IPS-20b (cell line): ENCODE measurements around the gene FBP2.

Experiments used
- H3K27ac ChIP-seq: one replicate; pipeline ENCODE4 v1.5.1; 2013; ENCODE audit warnings: low read length
- H3K27me3 ChIP-seq: 2 replicates; pipeline ENCODE4 v1.6.1; 2013; ENCODE audit warnings: mild to moderate bottlenecking, low read length, inconsistent platforms; ENCODE audit not compliant: insufficient read depth
- H3K36me3 ChIP-seq: 2 replicates; pipeline ENCODE4 v1.6.1; 2013; ENCODE audit warnings: low read depth, mild to moderate bottlenecking, inconsistent platforms, low read length, moderate library complexity; ENCODE audit not compliant: insufficient read depth
- H3K4me1 ChIP-seq: 2 replicates; pipeline ENCODE4 v1.6.1; 2013; ENCODE audit warnings: mild to moderate bottlenecking, control low read depth, inconsistent platforms, low read length, moderate library complexity; ENCODE audit not compliant: insufficient read depth
- H3K4me3 ChIP-seq: 2 replicates; pipeline ENCODE4 v1.5.1; 2013; ENCODE audit warnings: mild to moderate bottlenecking, low read length, inconsistent platforms
- H3K9ac ChIP-seq: 2 replicates; pipeline ENCODE4 v1.6.1; 2013; ENCODE audit warnings: low read depth, mild to moderate bottlenecking, inconsistent platforms, low read length, moderate library complexity
- H3K9me3 ChIP-seq: 2 replicates; pipeline ENCODE4 v1.6.1; 2013; ENCODE audit warnings: mild to moderate bottlenecking, low read depth, low read length, inconsistent platforms; ENCODE audit not compliant: insufficient read depth

The FBP2 gene

DNA sequence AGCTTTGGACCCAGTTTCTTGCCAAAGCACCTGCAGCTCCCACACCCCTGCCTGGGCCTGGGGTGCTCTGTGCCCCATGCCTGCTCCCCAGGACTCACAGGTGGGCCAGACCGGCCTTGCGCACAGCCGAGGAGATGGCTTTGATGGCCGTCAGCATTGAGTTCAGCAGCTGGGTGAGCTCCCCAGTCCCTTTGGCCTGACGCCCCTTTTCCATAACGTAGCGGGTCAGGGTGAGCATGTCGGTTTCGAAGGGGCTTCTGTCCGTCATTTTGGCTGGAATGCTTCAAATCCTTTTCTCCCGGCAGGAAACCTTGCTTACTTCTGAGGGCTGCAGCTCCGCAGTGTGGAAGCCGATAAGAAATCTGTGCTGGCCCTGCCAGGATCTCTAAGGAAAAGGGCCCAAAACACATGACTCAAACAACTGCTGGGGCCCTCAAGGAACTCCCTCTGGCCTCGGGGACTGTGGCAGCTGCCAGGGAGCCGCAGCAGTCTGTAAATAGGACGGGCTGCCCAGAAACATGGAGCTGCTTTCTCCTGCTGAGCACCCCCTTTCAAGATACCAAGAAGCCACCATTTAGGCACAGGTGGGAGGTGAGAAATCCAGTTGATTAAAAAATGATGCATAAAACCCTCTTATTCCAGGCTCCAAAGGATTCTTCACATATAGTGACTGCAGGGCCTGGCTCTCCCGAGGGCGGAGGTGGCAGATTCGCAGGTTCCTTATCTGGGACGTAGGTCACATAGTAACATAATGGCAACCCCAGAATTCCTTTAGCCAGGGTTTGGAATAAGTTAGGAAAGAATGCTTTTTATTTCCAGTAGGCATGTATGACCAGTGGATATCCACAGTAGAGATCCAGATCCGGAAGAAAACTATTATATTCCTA is at the start of gene FBP2:
TSS of gene FBP2 (minus strand) at position 366 of the 887 bp plus-strand sequence. CDS start at position 268, 98 bp downstream.
- Histone ChIP-seq H3K9ac (no peak within 1 kb of the TSS), H3K36me3 (no peaks in the 10 kb centered on the region), H3K27me3 (no peaks in the 10 kb centered on the region), H3K27ac (no peak within 1 kb of the TSS), H3K4me1 (no peaks in the 10 kb centered on the region), H3K4me3 (no peak within 1 kb of the TSS), H3K9me3 (no peaks in the 10 kb centered on the region)

DNA sequence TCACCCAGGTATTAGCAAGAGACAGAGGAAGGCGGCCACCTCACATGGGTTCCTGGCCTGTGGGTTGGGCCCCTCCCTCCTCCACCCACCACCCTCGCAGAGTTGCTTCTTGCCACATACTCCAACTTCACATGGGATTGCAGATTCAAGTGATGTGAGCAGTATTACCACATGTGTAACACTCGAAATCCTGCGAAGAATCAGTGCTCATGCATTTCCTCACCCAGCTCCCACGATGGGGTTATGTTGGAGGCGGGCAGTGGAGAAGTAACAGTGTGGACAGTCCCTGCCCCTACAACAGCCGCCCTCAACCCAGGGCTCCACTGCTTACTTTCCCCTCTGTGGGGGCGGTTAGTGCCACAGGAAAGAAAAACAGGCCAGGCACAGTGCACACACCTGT is 49.6 kb upstream of the FBP2 start:
- Histone ChIP-seq H3K4me3 (no peak overlapping the region), H3K9me3 (no peaks in the 10 kb centered on the region), H3K36me3 (no peaks in the 10 kb centered on the region), H3K9ac (no peak overlapping the region), H3K27ac (no peak overlapping the region), H3K27me3 (peaks cover 59% of the 10 kb centered on the region), H3K4me1 (peaks cover 6% of the 10 kb centered on the region; the same call in 1 of the 2 replicates)

DNA sequence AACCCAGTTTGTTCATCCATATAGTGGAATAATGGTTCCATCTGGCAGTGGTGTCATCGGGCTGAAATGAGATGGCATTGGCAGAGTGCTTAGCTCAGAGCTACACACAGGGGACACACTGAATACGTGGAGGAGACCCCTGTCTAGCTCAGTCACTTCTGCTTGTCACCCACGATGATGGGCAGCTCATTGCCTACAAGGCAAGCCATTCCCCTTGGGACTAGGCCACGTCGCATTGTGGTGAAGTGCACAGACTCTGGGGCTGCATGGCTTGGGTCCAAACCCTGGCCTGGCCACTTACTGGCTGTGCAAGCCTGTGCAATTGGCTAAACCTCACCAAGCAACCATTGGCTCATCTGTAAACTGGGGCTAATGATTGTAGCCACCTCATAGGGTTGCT is 48.9 kb upstream of the FBP2 start:
- H3K27ac ChIP-seq: no peak overlapping the region
- peaks cover 66% of the 10 kb centered on the region for H3K27me3 ChIP-seq
- H3K9ac ChIP-seq: no peak overlapping the region
- H3K9me3 ChIP-seq: no peaks in the 10 kb centered on the region
- no peaks in the 10 kb centered on the region for H3K36me3 ChIP-seq
- H3K4me3 ChIP-seq: no peak overlapping the region
- peaks cover 6% of the 10 kb centered on the region; the same call in 1 of the 2 replicates for H3K4me1 ChIP-seq

DNA sequence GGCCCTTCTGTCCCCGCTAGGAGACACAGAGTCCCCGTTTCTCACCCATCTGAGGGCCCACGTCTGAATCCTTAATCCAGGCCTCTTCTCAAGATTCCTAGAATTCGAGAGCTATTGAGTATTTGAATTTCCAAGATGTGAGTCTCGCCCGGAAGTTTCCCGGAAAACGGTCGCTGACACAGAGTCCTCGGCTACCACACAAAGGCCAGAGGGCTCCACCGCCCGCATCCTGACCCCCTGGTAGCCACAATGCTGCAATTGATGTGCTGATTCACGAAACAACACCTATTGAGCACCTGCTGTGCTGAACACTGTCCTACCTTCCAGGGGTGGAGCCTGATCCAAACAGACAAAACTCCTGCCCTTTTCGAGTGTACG is 46.4 kb upstream of the FBP2 start:
- Histone ChIP-seq H3K4me1 (peaks cover 6% of the 10 kb centered on the region; the same call in 1 of the 2 replicates), H3K27ac (no peak overlapping the region), H3K9me3 (no peaks in the 10 kb centered on the region), H3K27me3 (peaks cover 78% of the 10 kb centered on the region), H3K9ac (peak overlapping the region; percentile 51; the same call in 1 of the 2 replicates), H3K36me3 (no peaks in the 10 kb centered on the region), H3K4me3 (peak overlapping the region; percentile 71)

DNA sequence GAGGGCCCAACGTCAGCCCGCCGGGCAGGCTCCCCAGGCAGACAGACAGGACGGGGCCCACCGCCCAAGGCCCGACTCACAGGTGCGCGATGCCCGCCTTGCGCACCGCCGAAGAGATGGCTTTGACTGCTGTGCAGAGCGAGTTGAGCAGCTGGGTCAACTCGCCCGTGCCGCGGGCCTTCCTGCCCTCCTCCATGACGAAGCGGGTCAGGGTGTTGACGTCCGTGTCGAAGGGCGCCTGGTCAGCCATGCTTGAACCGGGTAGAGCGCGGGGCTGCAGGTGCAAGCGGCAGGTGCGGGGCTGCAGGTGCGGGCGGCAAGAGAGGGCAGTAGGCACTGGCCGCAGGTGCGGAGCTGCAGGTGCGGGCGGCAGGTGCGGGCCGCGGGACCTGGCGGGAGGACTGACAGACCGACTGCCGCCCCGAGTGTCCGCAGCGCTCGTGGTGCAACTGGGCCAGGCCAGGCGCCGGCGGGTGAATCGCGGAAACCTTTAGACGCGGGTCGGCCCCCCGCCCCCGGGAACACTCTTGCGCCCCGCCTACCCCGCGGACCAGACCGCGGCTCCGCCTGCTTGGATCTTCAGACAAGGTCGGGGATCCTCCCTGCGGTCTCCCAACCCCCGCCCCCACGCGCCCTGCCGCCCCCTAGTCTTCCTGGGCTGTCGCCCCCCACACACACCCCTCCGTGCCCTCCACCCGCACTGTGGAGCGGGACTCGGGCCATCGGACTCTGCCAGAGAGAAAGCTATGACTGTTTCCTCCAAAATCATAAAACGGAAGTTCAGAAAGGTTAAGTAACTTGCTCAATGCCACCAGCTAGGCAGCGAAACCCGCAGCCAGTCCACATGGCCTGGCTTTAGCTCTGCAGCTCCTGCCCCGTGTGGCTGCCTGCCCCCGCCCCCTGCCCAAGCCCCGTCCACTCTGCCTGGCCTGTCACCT is 45.7 kb upstream of the FBP2 start, which contains the start of gene FBP1:
TSS of gene FBP1 (minus strand) at position 458 of the 938 bp plus-strand sequence. CDS start at position 250, 208 bp downstream.
- H3K27me3 ChIP-seq: peaks cover 75% of the 10 kb centered on the region
- no peaks in the 10 kb centered on the region for H3K36me3 ChIP-seq
- H3K4me1 ChIP-seq: peaks cover 6% of the 10 kb centered on the region; the same call in 1 of the 2 replicates
- no peaks in the 10 kb centered on the region for H3K9me3 ChIP-seq
- peak within 1 kb of the TSS; percentile 71 for H3K4me3 ChIP-seq
- H3K9ac ChIP-seq: peak within 1 kb of the TSS; percentile 51; the same call in 1 of the 2 replicates
- H3K27ac ChIP-seq: no peak within 1 kb of the TSS

DNA sequence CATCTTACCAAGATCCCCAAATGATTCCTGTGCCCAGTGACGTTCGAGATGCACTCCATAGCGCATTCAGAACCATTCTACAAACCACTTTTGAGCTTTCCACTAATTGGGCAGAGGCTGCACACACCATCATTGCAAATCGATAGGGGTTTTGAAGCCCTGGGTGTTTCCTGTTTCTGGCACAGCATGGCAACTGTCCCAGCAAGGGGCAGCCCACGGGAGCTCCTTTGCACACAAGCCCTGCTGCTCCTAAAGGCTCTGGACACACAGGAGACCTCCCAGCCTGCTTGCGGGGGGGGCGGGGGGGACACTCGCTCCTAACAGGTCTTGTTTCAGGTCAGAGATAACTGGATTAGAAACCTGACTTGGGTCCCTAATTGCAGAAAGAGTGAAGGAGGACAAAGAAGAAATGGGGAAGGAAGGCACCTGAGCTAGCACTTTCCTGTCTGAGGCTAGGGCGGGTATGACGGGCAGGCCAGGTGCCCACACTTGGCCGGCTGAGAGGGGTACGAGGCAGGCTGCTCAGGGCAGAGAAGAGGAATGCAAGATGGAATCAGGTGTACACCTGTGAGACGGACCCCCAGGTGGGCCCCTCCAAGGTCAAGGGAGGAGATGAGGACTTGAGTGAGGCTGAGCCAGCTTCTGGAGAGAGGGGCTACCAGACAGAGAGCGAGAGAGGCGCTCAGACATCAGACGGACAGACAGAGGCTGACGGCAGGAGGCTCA is 44.9 kb upstream of the FBP2 start:
- H3K27ac ChIP-seq: no peak overlapping the region
- no peak overlapping the region for H3K9ac ChIP-seq
- H3K27me3 ChIP-seq: peaks cover 75% of the 10 kb centered on the region
- H3K4me3 ChIP-seq: peak overlapping the region; percentile 71
- peaks cover 6% of the 10 kb centered on the region; the same call in 1 of the 2 replicates for H3K4me1 ChIP-seq
- no peaks in the 10 kb centered on the region for H3K36me3 ChIP-seq
- H3K9me3 ChIP-seq: no peaks in the 10 kb centered on the region

DNA sequence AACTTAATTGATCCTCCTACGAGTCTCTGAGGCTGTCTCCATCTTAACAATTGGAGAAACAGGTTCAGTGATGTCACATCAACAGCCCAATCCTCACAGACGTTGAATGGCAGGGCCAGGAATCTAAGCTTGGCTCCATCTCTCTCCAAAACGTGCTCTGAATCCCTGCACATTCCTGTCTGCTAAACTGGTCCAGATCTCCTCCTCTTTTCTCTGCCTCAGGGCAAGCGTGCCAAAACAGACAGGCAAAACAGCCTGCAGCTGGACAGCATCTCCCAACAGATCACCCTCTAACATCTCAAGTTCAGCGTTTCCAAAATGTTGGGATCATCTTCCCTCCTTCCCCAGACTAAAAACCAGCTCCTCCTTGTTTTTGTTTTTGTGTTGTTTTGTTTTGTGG is 39.1 kb upstream of the FBP2 start:
- H3K36me3 ChIP-seq: no peaks in the 10 kb centered on the region
- peaks cover 21% of the 10 kb centered on the region for H3K27me3 ChIP-seq
- H3K4me1 ChIP-seq: peaks cover 14% of the 10 kb centered on the region
- H3K4me3 ChIP-seq: no peak overlapping the region
- H3K9me3 ChIP-seq: no peaks in the 10 kb centered on the region
- no peak overlapping the region for H3K27ac ChIP-seq
- H3K9ac ChIP-seq: no peak overlapping the region

DNA sequence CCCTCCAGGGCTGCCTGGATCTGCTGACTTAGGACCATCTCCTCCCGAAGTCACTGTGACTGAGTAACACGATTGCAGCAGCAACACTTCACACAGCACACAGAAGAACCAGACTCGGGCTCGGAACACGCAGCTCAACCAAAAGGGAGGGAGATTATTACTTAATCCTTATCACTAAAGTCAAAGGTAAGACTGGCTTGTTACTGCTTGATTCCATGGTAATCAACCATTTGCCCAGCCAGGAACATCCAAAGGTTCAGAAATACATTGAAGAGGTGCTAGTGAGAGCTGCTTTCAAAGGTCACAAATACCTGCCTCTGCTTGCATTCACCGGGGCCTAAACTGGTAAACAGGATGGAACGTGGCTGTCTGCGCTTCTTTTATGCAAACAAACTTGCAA is 38.0 kb upstream of the FBP2 start:
- Histone ChIP-seq H3K36me3 (no peaks in the 10 kb centered on the region), H3K27me3 (peaks cover 10% of the 10 kb centered on the region), H3K9me3 (no peaks in the 10 kb centered on the region), H3K4me1 (peaks cover 14% of the 10 kb centered on the region), H3K4me3 (no peak overlapping the region), H3K27ac (no peak overlapping the region), H3K9ac (peak overlapping the region; percentile 9; the same call in 1 of the 2 replicates)

DNA sequence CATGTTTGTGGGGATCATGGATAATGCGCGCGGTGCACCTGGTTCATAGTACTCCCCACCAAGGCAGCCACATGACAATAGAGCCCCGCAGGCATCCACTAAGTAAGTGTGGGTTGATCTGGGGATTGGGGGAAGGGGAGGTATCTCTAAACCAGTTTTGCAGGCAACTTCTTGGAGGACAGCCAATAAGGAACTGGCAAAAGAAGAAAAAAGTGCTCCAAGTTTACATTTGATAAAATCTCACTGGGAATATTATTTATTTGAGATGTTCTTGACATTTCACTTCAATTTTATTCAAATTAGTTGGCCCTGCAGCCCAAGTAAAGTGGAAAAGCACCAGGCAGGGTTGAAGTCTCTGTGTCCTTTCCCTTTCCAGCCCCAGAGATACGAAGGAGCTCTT is 37.2 kb upstream of the FBP2 start:
- peaks cover 9% of the 10 kb centered on the region for H3K27me3 ChIP-seq
- H3K36me3 ChIP-seq: no peaks in the 10 kb centered on the region
- no peaks in the 10 kb centered on the region for H3K9me3 ChIP-seq
- no peak overlapping the region; the same call in 1 of the 2 replicates for H3K9ac ChIP-seq
- H3K4me1 ChIP-seq: peaks cover 14% of the 10 kb centered on the region
- H3K27ac ChIP-seq: no peak overlapping the region
- H3K4me3 ChIP-seq: peak overlapping the region; percentile 7; the same call in 1 of the 2 replicates

DNA sequence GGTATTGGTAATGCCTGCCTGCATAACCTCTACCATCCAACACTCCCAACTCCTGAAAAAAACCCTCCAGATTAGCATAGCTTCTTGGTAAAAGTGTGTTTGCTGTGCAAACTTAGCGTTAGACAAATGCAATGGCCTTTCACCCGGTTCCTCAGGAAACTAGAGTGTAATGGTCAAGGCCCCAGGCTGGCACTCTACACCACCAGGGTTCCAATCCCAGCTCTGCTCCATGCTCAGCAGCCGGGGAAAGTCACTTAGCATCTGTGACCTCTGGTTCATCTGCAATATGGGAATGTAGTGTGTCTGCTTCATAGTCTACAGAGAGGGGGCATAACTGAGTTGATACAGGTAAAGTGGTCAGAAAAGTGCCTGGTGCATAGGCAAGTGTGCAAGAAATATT is 36.7 kb upstream of the FBP2 start:
- H3K9ac ChIP-seq: no peak overlapping the region
- peaks cover 4% of the 10 kb centered on the region for H3K27me3 ChIP-seq
- H3K4me1 ChIP-seq: peaks cover 14% of the 10 kb centered on the region
- H3K9me3 ChIP-seq: no peaks in the 10 kb centered on the region
- H3K27ac ChIP-seq: no peak overlapping the region
- no peak overlapping the region for H3K4me3 ChIP-seq
- no peaks in the 10 kb centered on the region for H3K36me3 ChIP-seq

DNA sequence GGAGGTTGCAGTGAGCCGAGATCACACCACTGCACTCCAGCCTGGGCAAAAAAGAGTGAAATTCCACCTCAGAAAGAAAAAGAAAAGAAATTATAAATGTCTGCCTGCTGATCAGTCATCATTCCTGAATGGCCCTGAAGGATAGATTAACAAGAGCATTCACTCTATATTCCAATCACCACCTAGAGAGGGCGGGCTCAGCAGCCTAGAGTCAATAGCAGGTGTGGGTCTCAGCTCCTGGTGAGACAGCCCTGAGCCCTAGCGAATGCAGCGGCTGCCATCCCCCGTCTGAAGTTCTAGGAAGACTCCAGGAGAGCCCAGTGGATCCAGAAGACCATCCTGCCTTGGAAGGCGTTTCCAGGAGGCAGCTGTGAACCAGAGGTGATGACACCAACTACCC is 33.7 kb upstream of the FBP2 start:
- Histone ChIP-seq H3K4me3 (no peak overlapping the region), H3K9ac (no peak overlapping the region), H3K9me3 (no peaks in the 10 kb centered on the region), H3K27ac (no peak overlapping the region), H3K4me1 (peaks cover 14% of the 10 kb centered on the region), H3K36me3 (no peaks in the 10 kb centered on the region), H3K27me3 (no peaks in the 10 kb centered on the region)
